ENCODE measurements around the gene STAM.

GRCh38 chr10:17609523-17610079 is 34.4 kb upstream of the STAM start:
- no peak for TF ChIP-seq CTCF (conservative IDR thresholded peaks at IDR 0.05; ENCODE audit: low read length)
- no peak for TF ChIP-seq EZH2phosphoT487 (IDR thresholded peaks at IDR 0.05; ENCODE audit: borderline replicate concordance, low read depth, low read length)
